CD4-positive, alpha-beta T cell (primary cell): ENCODE results near the gene FSTL3. TPM values are rescaled to one million over a fixed set of nuclear protein-coding genes. Genes with fewer than 3 reads are reported as not detected.

Experiments
- ATAC-seq: fragments of 200-7000 bp; cut with Tn5 transposase; one replicate; pipeline ENCODE4 v1.10.0; 2022; ENCODE audit warnings: mild to moderate bottlenecking; ENCODE audit not compliant: poor library complexity
- CTCF ChIA-PET: fragments of 350-600 bp; sonication (Branson Sonifier 250); formaldehyde crosslinking; loops from one replicate; lab custom pipeline; 2021; ENCODE audit warnings: antibody characterized with exemption, inconsistent platforms; lab: Charles Lee
- POLR2A ChIA-PET: fragments of 350-600 bp; sonication (Branson Sonifier 250); formaldehyde crosslinking; loops from one replicate; lab custom pipeline; 2021; ENCODE audit warnings: antibody characterized with exemption, inconsistent platforms; lab: Charles Lee
- DNase-seq, 14 experiments: peaks; one replicate each; pipeline ENCODE4 v3.0.0-alpha.2; 2013 to 2020; ENCODE audit warnings: mixed read lengths in 2 of 14
- H3K27ac ChIP-seq, 2 donors: one replicate each; pipeline versions ENCODE4 v1.5.1 to v1.7.0; 2013; ENCODE audit warnings: low read length in 2 of 2, low read depth in 1 of 2, mild to moderate bottlenecking in 1 of 2
- H3K27me3 ChIP-seq, 2 experiments: 1 replicate in 1 of 2; 2 replicates in 1 of 2; pipeline versions ENCODE4 v1.6.1 to v1.7.0; 2013; ENCODE audit warnings: low read length in 2 of 2, control low read depth in 1 of 2, mild to moderate bottlenecking in 1 of 2, moderate library complexity in 1 of 2; ENCODE audit not compliant: insufficient read depth in 2 of 2, control insufficient read depth in 1 of 2
- H3K36me3 ChIP-seq: one replicate; pipeline ENCODE4 v1.6.1; 2013; ENCODE audit warnings: low read length, control low read depth; ENCODE audit not compliant: insufficient read depth
- H3K4me1 ChIP-seq: one replicate; pipeline ENCODE4 v1.6.1; 2013; ENCODE audit warnings: low read length, control low read depth; ENCODE audit not compliant: insufficient read depth
- H3K4me3 ChIP-seq: one replicate; pipeline ENCODE4 v1.5.1; 2013; ENCODE audit warnings: mild to moderate bottlenecking, low read length, moderate library complexity
- H3K9me3 ChIP-seq, 2 experiments: 1 replicate in 1 of 2; 2 replicates in 1 of 2; pipeline versions ENCODE4 v1.6.1 to v1.7.0; 2013; ENCODE audit warnings: low read length in 2 of 2, mild to moderate bottlenecking in 2 of 2, control low read depth in 1 of 2, moderate library complexity in 1 of 2; ENCODE audit not compliant: control insufficient read depth in 1 of 2, insufficient read depth in 1 of 2
- H3K27ac Mint-ChIP-seq: one replicate; pipeline ENCODE4 v1.8.0; 2020; ENCODE audit warnings: mixed read lengths
- H3K27me3 Mint-ChIP-seq: one replicate; pipeline ENCODE4 v1.8.0; 2021; ENCODE audit warnings: mixed read lengths
- H3K36me3 Mint-ChIP-seq: one replicate; pipeline ENCODE4 v1.8.0; 2021; ENCODE audit warnings: low read depth, mixed read lengths
- H3K4me1 Mint-ChIP-seq: one replicate; pipeline ENCODE4 v1.8.0; 2021; ENCODE audit warnings: low read depth, mixed read lengths
- H3K4me3 Mint-ChIP-seq: one replicate; pipeline ENCODE4 v1.8.0; 2020; ENCODE audit warnings: mild to moderate bottlenecking, mixed read lengths
- H3K9me3 Mint-ChIP-seq: one replicate; pipeline ENCODE4 v1.8.0; 2020; ENCODE audit warnings: mixed read lengths
- CTCF ChIP-seq: fragments of 200-600 bp; IDR thresholded peaks from one replicate; pipeline ENCODE4 v1.8.0; 2022; ENCODE audit warnings: antibody characterized with exemption, mild to moderate bottlenecking
- intact Hi-C, 2 experiments: fragments of 100-400 bp; cut with DNase I in 1 of 2; cut with micrococcal nuclease in 1 of 2; formaldehyde crosslinking; loops; one replicate each; pipeline versions ENCODE4 v1.15.1 to v1.9.0; 2023 to 2025; cut with DNase I, micrococcal nuclease
- total RNA-seq, 174 experiments: library from RNA in 2 of 174; stranded (reverse) in 2 of 174; gene quantifications; one replicate each; pipeline ENCODE4 v1.2.3 and lab custom pipeline; 2021 to 2026

FSTL3 gene
- total RNA-seq, 2 experiments from 2014 or later, result 2.2 to 3.4 TPM

GRCh38 chr19:633786-634639, 42.2 kb upstream of the FSTL3 start:
- H3K4me1 ChIP-seq, result peaks cover 50% of the 10 kb centered on the region
- H3K27me3 Mint-ChIP-seq, result no peaks in the 10 kb centered on the region
- H3K4me3 ChIP-seq, result peak overlapping the region; percentile 90
- ATAC-seq (peak; percentile 3), DNase-seq (no peak)
- no peaks in the 10 kb centered on the region for H3K9me3 ChIP-seq
- H3K36me3 Mint-ChIP-seq, result peaks cover 25% of the 10 kb centered on the region
- ChIA-PET POLR2A (interaction anchor here (0.8 to 1.8 kb wide), 5 partner anchors 27 to 145 kb away, joined by 3 to 16 read pairs (median 5); partner anchors contain the start of gene RNF126), CTCF (interaction anchor here (0.7 to 1.8 kb wide), 3 partner anchors 26 to 50 kb away, joined by 3 read pairs; no protein-coding TSS in a partner anchor)
- H3K27ac ChIP-seq, result peak overlapping the region; percentile 30 to 52
- H3K27ac Mint-ChIP-seq, result peak overlapping the region; percentile 85
- H3K4me3 Mint-ChIP-seq, result peak overlapping the region; percentile 98
- peaks cover 21% of the 10 kb centered on the region for H3K36me3 ChIP-seq
- peaks cover 33% of the 10 kb centered on the region for H3K4me1 Mint-ChIP-seq
- no peaks in the 10 kb centered on the region for H3K27me3 ChIP-seq
- no peak for TF ChIP-seq CTCF
- intact Hi-C loops, result loop anchor here (1.0 to 5.0 kb wide), 3 partner anchors 23 to 62 kb away; partner anchors contain the start of gene BSG (in 1 of the 2)
- H3K9me3 Mint-ChIP-seq, result no peaks in the 10 kb centered on the region

- Mint-ChIP-seq H3K4me1 (peaks cover 37% of the 10 kb centered on the region), H3K27ac (no peak overlapping the region), H3K4me3 (no peak overlapping the region), H3K36me3 (peaks cover 20% of the 10 kb centered on the region), H3K9me3 (no peaks in the 10 kb centered on the region), H3K27me3 (no peaks in the 10 kb centered on the region)
- Histone ChIP-seq H3K27me3 (no peaks in the 10 kb centered on the region), H3K4me1 (peaks cover 56% of the 10 kb centered on the region), H3K9me3 (no peaks in the 10 kb centered on the region), H3K27ac (no peak overlapping the region), H3K36me3 (peaks cover 12% of the 10 kb centered on the region), H3K4me3 (no peak overlapping the region)
- no peak for TF ChIP-seq CTCF
- DNase-seq (no peak), ATAC-seq (no peak)
- intact Hi-C loops, result loop anchor here in 1 of 2 experiments (5.0 kb wide), 1 partner anchor 63 kb away; the partner anchor contains the start of gene BSG
- ChIA-PET POLR2A (interaction anchor here (1.5 to 1.8 kb wide), 2 partner anchors 26 to 28 kb away, joined by 14 to 16 read pairs; partner anchors contain the start of gene RNF126), CTCF (interaction anchor here (0.5 to 1.8 kb wide), 2 partner anchors 10 to 51 kb away, joined by 3 read pairs; no protein-coding TSS in a partner anchor)
Observed at GRCh38 chr19:634975-635652, 41.1 kb upstream of the FSTL3 start.

DNA sequence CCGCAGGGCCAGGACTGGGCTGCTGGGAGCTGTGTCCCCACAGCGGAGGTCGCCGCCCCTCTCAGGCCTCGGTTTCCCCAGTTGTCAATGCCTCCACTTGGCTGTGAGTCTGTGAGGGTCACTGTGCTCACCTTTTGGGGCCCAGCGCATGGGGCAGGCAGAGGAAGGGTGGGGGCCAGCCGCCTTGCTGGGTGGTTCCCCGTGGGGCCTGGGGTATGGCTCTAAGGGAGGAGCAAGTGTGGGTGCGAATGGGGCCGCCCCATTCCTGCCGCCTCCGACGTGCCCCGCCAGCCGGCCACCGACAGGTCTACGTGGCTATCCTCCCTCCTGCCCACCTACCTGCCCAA, 37.3 kb upstream of the FSTL3 start:
- no peaks in the 10 kb centered on the region for H3K27me3 Mint-ChIP-seq
- DNase-seq (no peak), ATAC-seq (no peak)
- no peaks in the 10 kb centered on the region for H3K9me3 ChIP-seq
- H3K27ac ChIP-seq, result no peak overlapping the region
- H3K36me3 Mint-ChIP-seq, result peaks cover under 1% of the 10 kb centered on the region
- TF ChIP-seq CTCF, result no peak
- peaks cover 9% of the 10 kb centered on the region for H3K4me1 Mint-ChIP-seq
- intact Hi-C loops, result loop anchor here in 1 of 2 experiments (1.0 kb wide), 1 partner anchor 22 kb away; no protein-coding TSS in a partner anchor
- peak overlapping the region; percentile 53 for H3K4me3 ChIP-seq
- no peaks in the 10 kb centered on the region for H3K9me3 Mint-ChIP-seq
- ChIA-PET POLR2A (no interaction called here), CTCF (no interaction called here)
- peak overlapping the region; percentile 84 for H3K4me3 Mint-ChIP-seq
- peaks cover 31% of the 10 kb centered on the region for H3K4me1 ChIP-seq
- peak overlapping the region; percentile 88 for H3K27ac Mint-ChIP-seq
- no peaks in the 10 kb centered on the region for H3K27me3 ChIP-seq
- H3K36me3 ChIP-seq, result no peaks in the 10 kb centered on the region
